GM23248 (cell line): ENCODE measurements around the gene SRGAP2C. TPM values are rescaled to one million over a fixed set of nuclear protein-coding genes. Genes with fewer than 3 reads are reported as not detected.
"Not testable (repeated sequence)": the region's sequence is repeated elsewhere in the genome, so short reads cannot be mapped to it uniquely, and the experiment has no call there.

Source experiments
- DNase-seq: peaks from one replicate; pipeline ENCODE4 v3.0.0-alpha.2; 2015
- H2AFZ ChIP-seq: fragments of 200-600 bp; sonication (generic); 2 replicates; pipeline ENCODE4 v1.6.1; 2016; ENCODE audit warnings: antibody characterized with exemption
- H3F3A ChIP-seq: fragments of 200-600 bp; sonication (generic); 2 replicates; pipeline ENCODE4 v1.6.1; 2016; ENCODE audit warnings: mild to moderate bottlenecking, antibody characterized with exemption, mixed run types; ENCODE audit not compliant: insufficient read depth
- H3K27ac ChIP-seq: fragments of 200-600 bp; sonication (generic); 2 replicates; pipeline ENCODE4 v1.5.1; 2016; ENCODE audit warnings: mild to moderate bottlenecking
- H3K27me3 ChIP-seq: fragments of 200-600 bp; sonication (generic); replicated peaks from 2 replicates; pipeline ENCODE4 v1.6.1; 2016; ENCODE audit warnings: mild to moderate bottlenecking; ENCODE audit not compliant: insufficient read depth
- H3K36me3 ChIP-seq: fragments of 200-600 bp; sonication (generic); 2 replicates; pipeline ENCODE4 v1.6.1; 2016; ENCODE audit warnings: low read depth, mild to moderate bottlenecking
- H3K4me1 ChIP-seq: fragments of 200-600 bp; sonication (generic); 2 replicates; pipeline ENCODE4 v1.6.1; 2016; ENCODE audit warnings: mild to moderate bottlenecking; ENCODE audit not compliant: insufficient read depth
- H3K4me2 ChIP-seq: fragments of 200-600 bp; sonication (generic); one replicate; pipeline ENCODE4 v1.6.1; 2016; ENCODE audit warnings: mild to moderate bottlenecking; ENCODE audit not compliant: unreplicated experiment
- H3K4me3 ChIP-seq: fragments of 200-600 bp; sonication (generic); 2 replicates; pipeline ENCODE4 v1.5.1; 2016; ENCODE audit warnings: mild to moderate bottlenecking
- H3K79me2 ChIP-seq: fragments of 200-600 bp; sonication (generic); 2 replicates; pipeline ENCODE4 v1.6.1; 2016; ENCODE audit warnings: mild to moderate bottlenecking; ENCODE audit not compliant: insufficient read depth
- H3K9ac ChIP-seq: fragments of 200-600 bp; sonication (generic); 2 replicates; pipeline ENCODE4 v1.6.1; 2016; ENCODE audit warnings: mild to moderate bottlenecking
- H3K9me2 ChIP-seq: fragments of 200-600 bp; sonication (generic); 2 replicates; pipeline ENCODE4 v1.6.1; 2016; ENCODE audit warnings: mixed run types, mild to moderate bottlenecking, moderate library complexity; ENCODE audit not compliant: insufficient read depth
- H3K9me3 ChIP-seq: fragments of 200-600 bp; sonication (generic); one replicate; pipeline ENCODE4 v1.6.1; 2017; ENCODE audit warnings: low read depth
- H4K20me1 ChIP-seq: fragments of 200-600 bp; sonication (generic); 2 replicates; pipeline ENCODE4 v1.6.0; 2016; ENCODE audit not compliant: insufficient read depth
- EZH2 ChIP-seq: fragments of 200-600 bp; sonication (generic); IDR thresholded peaks from 2 replicates; pipeline ENCODE4 v1.6.1; 2018; ENCODE audit warnings: antibody characterized with exemption, mild to moderate bottlenecking; ENCODE audit not compliant: insufficient read depth, poor library complexity, severe bottlenecking
- EZH2phosphoT487 ChIP-seq: fragments of 200-600 bp; sonication (generic); IDR thresholded peaks from 2 replicates; pipeline ENCODE4 v1.6.1; 2018; ENCODE audit warnings: antibody characterized with exemption, moderate library complexity, mild to moderate bottlenecking, low read depth; ENCODE audit not compliant: insufficient read depth
- WGBS, 2 experiments: methylation state at CpG; one replicate each; pipeline ENCODE4 v1.1.6; 2015 to 2017; ENCODE audit warnings: low lambda C conversion rate in 2 of 2, low coverage in 1 of 2; ENCODE audit errors: missing lambda C conversion rate in 2 of 2; 5-methylcytosine and 5-hydroxymethylcytosine counted together
- in situ Hi-C: fragments of 300-500 bp; cut with MboI; formaldehyde crosslinking; loops from 2 replicates; pipeline ENCODE4 v1.15.0; 2020
- polyA plus RNA-seq: library from polyadenylated mRNA; unstranded; fragments of >200 nt; fragmentation: Nextera tagmentation; extraction: Ambion mirVana; gene quantifications from 2 replicates; pipeline ENCODE4 v1.2.1, GENCODE V29; 2016
- total RNA-seq: library from RNA; depleted of rRNA; stranded (reverse); fragments of >200 nt; shearing (Covaris generic); gene quantifications from 2 replicates; pipeline ENCODE4 v1.2.3, GENCODE V29; 2014

SRGAP2C gene
- total and polyA plus RNA-seq, 2 experiments from 2014 or later = 15.6 to 21.5 TPM

DNA sequence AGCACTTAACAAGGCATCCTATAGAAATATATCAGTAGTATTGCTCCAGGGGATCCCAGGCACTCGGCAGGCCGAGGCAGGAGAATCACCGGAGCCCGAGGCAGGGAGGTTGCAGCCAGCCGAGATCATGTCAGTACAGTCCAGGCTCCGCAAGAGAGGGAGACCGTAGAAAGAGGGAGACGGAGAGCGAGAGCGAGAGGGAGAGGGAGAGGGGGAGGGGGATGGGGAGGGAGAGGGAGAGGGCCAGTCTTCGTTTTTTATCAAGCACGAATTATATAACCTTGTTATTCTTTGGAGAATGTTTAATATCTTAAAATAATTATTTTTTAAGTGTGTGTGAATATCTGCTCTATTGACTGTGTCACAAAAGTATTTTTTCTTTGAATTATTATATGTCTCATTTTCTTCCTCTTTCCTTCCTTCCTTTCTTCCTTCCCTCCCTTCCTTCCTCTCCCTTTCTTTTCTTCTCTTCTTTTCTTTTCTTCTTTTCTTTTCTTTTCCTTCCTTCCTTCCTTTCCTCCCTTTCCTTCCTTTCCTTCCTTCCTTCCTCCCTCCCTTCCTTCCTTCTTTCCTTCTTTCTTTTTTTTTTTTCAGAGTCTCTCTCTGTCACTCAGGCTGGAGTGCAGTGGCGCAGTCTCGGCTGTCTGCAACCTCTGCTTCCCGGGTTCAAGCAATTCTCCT, 233.7 kb downstream of the SRGAP2C start:
- in situ Hi-C loops = no loop called here
- H3F3A ChIP-seq = no peaks in the 10 kb centered on the region
- 65 to 71% methylated on average over 12 to 15 of the region's 15 CpGs for WGBS, 2 experiments

DNA sequence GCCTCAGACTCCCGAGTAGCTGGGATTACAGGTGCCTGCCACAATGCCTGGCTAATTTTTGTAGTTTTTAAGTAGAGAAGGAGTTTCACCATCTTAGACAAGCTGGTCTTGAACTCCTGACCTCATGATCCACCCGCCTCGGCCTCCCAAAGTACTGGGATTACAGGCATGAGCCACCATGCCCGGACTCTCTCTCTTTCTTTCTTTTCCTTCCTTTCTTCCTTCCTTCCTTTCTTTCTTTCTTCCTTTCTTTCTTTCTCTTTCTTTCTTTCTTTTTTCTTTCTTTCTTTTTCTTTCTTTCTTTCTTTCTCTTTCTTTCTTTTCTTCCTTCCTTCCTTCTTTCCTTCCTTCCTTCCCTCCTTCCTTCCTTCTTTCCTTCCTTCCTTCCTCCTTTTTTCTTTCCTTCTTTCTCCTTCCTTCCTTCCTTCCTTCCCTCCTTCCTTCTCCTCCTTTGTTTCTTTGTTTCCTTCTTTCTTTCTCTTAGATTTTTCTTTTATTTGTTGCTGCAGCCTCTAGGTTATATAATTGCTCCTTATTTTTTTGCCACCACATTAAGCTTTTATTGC, 234.4 kb downstream of the SRGAP2C start:
- H4K20me1 ChIP-seq, H3F3A ChIP-seq: not testable (repeated sequence)
- WGBS, 2 experiments = 92 to 93% methylated on average over 4 of the region's 4 CpGs

More for the DNA sequence above, 233.7 kb downstream of the SRGAP2C start:
- no peak overlapping the region for H3K4me2 ChIP-seq
- no peak overlapping the region for H3K27ac ChIP-seq
- no peaks in the 10 kb centered on the region for H3K27me3 ChIP-seq
- no peak for DNase-seq
- H3K4me1 ChIP-seq = 0 out of 2 replicates have a peak, but pooled peaks cover 6% of the 10 kb centered on the region
- H3K9ac ChIP-seq = no peak overlapping the region
- H3K9me3 ChIP-seq = no peaks in the 10 kb centered on the region
- no peaks in the 10 kb centered on the region for H4K20me1 ChIP-seq
- no peaks in the 10 kb centered on the region for H3K79me2 ChIP-seq
- H2AFZ ChIP-seq = no peak overlapping the region
- H3K9me2 ChIP-seq = no peaks in the 10 kb centered on the region
- TF ChIP-seq EZH2phosphoT487 (no peak), EZH2 (no peak)
- no peak overlapping the region for H3K4me3 ChIP-seq
- no peaks in the 10 kb centered on the region for H3K36me3 ChIP-seq

DNA sequence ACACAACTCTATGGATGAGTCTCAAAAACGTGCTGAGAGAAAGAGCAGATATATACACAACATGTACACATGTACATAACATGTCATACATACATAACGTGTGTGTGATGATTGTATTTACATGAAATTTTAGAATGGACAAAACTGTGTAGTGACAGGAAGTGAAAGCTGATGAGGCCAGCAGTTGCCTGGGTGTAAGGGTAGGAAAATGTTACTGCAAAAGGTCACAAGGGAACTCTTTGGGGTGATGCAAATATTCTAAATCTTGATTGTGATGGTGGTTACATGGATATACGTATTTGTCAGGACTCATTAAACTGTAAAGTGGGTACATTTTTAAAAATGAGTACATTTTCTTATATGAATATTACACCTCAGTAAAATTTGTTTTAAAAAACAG, 236.7 kb downstream of the SRGAP2C start:
- H3K4me2 ChIP-seq, H3K9me3 ChIP-seq, H3K4me1 ChIP-seq, H3K27ac ChIP-seq, H3K79me2 ChIP-seq, H3K9ac ChIP-seq, H3K27me3 ChIP-seq, H3K4me3 ChIP-seq, H3K9me2 ChIP-seq, DNase-seq, H2AFZ ChIP-seq, H4K20me1 ChIP-seq, H3F3A ChIP-seq, H3K36me3 ChIP-seq, in situ Hi-C loops: not testable (repeated sequence)
- 53 to 55% methylated on average over 3 of the region's 3 CpGs for WGBS, 2 experiments

More for the DNA sequence above, 234.4 kb downstream of the SRGAP2C start:
- in situ Hi-C loops, H3K9me3 ChIP-seq, H3K9me2 ChIP-seq, H3K27me3 ChIP-seq, H3K79me2 ChIP-seq, H3K4me2 ChIP-seq, H3K27ac ChIP-seq, H3K9ac ChIP-seq, DNase-seq, H3K4me1 ChIP-seq, H3K36me3 ChIP-seq, H3K4me3 ChIP-seq, H2AFZ ChIP-seq: not testable (repeated sequence)

DNA sequence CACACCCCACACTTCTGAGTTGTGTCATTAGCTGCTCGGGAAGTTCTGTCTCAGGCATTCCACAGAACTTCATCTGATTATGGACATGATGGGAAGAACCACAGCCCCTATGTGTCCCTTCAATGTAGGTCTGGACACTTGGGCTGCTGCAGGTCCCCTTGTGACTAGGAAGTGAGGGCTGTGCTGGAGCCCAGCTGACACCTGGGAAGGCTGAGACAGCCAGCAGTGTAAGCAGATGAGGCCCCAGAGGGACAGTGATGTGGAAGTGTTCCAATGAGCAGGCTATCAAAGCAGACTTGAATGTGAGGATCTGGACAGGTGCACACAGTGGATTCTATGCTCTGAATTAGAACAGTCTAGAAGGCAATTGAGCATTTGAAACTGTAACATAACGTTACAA, 239.2 kb downstream of the SRGAP2C start:
- H3K27ac ChIP-seq, H3K4me3 ChIP-seq, H3K9ac ChIP-seq, H3K9me3 ChIP-seq, H3K36me3 ChIP-seq, H3K4me1 ChIP-seq, H4K20me1 ChIP-seq, H3K9me2 ChIP-seq, in situ Hi-C loops, DNase-seq, H3K79me2 ChIP-seq, H2AFZ ChIP-seq, H3F3A ChIP-seq, H3K27me3 ChIP-seq, H3K4me2 ChIP-seq: not testable (repeated sequence)
- WGBS, 2 experiments = 60 to 64% methylated on average over 2 of the region's 2 CpGs

DNA sequence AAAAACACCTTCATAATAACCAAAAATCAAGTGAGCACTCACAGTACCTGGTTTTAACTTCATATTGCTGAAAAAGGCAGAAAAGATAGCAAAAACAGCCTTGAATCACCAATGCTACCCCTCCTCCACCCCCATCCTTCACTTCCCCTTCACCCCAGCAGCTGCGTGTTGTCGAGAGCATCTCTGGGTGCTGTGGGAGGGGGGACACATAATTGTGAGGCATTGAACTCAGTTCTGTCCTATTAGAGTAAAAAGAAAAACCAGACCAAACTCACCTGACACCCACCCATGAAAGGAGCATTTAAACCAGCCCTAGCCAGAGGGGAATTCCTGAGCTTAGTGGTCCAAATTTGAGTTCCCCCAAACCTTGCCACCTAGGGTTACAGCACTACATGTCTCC, 248.7 kb downstream of the SRGAP2C start:
- H3K4me1 ChIP-seq, H3K9me3 ChIP-seq, H4K20me1 ChIP-seq, H3K4me2 ChIP-seq, H3K9me2 ChIP-seq, H3F3A ChIP-seq, in situ Hi-C loops, DNase-seq, H3K79me2 ChIP-seq, H3K4me3 ChIP-seq, H3K36me3 ChIP-seq, H3K27me3 ChIP-seq, H2AFZ ChIP-seq, H3K27ac ChIP-seq, H3K9ac ChIP-seq: not testable (repeated sequence)
- WGBS, 2 experiments = 58 to 73% methylated on average over 2 of the region's 2 CpGs

DNA sequence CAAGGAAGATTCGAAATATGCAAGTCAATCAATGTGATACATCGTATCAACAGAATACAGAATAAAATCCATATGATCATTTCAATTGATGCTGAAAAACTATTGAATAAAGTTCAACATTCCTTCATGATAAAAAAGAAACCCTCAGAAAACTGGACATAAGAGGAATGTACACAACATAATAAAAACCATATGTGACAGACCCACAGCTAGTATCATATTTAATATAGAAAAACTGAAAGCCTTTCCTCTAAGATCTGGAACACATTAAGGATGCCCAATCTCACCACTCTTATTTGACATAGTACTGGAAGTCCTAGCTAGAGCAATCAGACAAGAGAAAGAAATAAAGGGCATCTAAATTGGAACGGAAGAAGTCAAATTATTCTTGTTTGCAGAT, 254.1 kb downstream of the SRGAP2C start:
- H3K79me2 ChIP-seq, H3K27me3 ChIP-seq, H3K9ac ChIP-seq, H2AFZ ChIP-seq, H3K36me3 ChIP-seq, in situ Hi-C loops, H3K9me2 ChIP-seq, H3K4me3 ChIP-seq, H4K20me1 ChIP-seq, H3K4me1 ChIP-seq, H3K9me3 ChIP-seq, H3K4me2 ChIP-seq, H3K27ac ChIP-seq, DNase-seq, H3F3A ChIP-seq: not testable (repeated sequence)
- 54 to 56% methylated on average over 3 of the region's 3 CpGs for WGBS, 2 experiments
